PC-3 (cell line): ENCODE measurements around the gene YJU2.

Experiments used
- EZH2 ChIP-seq: fragments of 300-600 bp; sonication (generic); IDR thresholded peaks from one replicate; pipeline ENCODE4 v1.6.1; 2017; ENCODE audit warnings: antibody characterized with exemption, mild to moderate bottlenecking, low read length; ENCODE audit not compliant: unreplicated experiment
- EZH2phosphoT487 ChIP-seq: fragments of 300-600 bp; sonication (generic); IDR thresholded peaks from 2 replicates; pipeline ENCODE4 v1.6.1; 2018; ENCODE audit warnings: mild to moderate bottlenecking, antibody characterized with exemption, low read length, borderline replicate concordance
- TF ChIP-seq, protein P1 (sequence below): fragments of 300-600 bp; sonication (generic); conservative IDR thresholded peaks from 2 replicates; pipeline ENCODE4 v1.5.1; 2017; ENCODE audit warnings: antibody characterized with exemption, low read depth, mild to moderate bottlenecking, low read length

DNA sequence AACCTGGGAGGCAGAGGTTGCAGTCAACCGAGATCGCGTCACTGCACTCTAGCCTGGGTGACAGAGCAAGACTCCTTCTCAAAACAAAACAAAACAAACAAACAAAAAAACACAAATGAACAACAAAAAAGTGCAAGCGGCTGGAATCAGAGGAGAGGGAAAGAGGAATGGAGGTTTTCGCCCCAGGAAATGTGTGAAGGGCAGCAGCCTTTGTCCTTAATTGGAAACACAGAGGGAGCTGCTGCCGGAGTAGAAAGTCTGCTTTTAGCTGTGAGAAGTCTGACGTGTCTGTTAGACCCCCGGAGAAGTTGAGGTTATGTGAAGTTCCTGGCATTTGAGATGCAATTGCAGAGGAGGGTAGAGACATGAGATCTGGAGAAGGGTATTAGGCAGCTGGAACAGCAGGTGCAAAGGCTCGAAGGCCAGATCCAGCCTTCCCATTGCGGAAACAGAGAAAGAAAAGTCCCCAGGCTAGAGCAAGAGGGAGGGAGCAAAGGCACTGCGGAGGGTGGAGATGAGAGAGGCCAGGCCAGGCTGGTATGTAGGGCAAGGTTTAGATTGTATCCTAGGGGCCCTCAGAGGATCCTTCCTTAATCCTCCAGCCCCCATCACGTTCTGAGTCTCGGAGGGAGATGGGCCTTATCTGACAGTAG is 54.8 kb downstream of the YJU2 start:
- TF ChIP-seq, protein P1, sequence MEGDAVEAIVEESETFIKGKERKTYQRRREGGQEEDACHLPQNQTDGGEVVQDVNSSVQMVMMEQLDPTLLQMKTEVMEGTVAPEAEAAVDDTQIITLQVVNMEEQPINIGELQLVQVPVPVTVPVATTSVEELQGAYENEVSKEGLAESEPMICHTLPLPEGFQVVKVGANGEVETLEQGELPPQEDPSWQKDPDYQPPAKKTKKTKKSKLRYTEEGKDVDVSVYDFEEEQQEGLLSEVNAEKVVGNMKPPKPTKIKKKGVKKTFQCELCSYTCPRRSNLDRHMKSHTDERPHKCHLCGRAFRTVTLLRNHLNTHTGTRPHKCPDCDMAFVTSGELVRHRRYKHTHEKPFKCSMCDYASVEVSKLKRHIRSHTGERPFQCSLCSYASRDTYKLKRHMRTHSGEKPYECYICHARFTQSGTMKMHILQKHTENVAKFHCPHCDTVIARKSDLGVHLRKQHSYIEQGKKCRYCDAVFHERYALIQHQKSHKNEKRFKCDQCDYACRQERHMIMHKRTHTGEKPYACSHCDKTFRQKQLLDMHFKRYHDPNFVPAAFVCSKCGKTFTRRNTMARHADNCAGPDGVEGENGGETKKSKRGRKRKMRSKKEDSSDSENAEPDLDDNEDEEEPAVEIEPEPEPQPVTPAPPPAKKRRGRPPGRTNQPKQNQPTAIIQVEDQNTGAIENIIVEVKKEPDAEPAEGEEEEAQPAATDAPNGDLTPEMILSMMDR: no peak
- TF ChIP-seq EZH2phosphoT487: no peak
- no peak for TF ChIP-seq EZH2
